H1 (cell line): Measurements from ENCODE around the gene ARPC2. TPM values are rescaled to one million over a fixed set of nuclear protein-coding genes. Genes with fewer than 3 reads are reported as not detected.

Experiments used
- CTCF ChIA-PET: fragments of 300-600 bp; sonication (Branson Sonifier 250); formaldehyde crosslinking; loops from one replicate; lab custom pipeline; 2021; ENCODE audit not compliant: partially characterized antibody; lab: Charles Lee
- POLR2A ChIA-PET: fragments of 300-600 bp; sonication (Branson Sonifier 250); formaldehyde crosslinking; loops from one replicate; lab custom pipeline; 2021; ENCODE audit warnings: inconsistent platforms; ENCODE audit not compliant: partially characterized antibody; lab: Charles Lee
- DNase-seq, 2 experiments: peaks; one replicate each; pipeline versions ENCODE4 v3.0.0 to v3.0.0-alpha.2; 2010 to 2022; ENCODE audit warnings: low spot score in 2 of 2, low read depth in 1 of 2, mixed read lengths in 1 of 2
- FAIRE-seq: peaks from 2 replicates; lab custom pipeline; 2011; peaks lifted over from hg19 to GRCh38; lab: Jason Lieb, UNC
- H2AFZ ChIP-seq: 2 replicates; pipeline ENCODE4 v1.8.1; 2012; ENCODE audit warnings: low read length, inconsistent platforms
- H2AK5ac ChIP-seq: 2 replicates; pipeline ENCODE4 v1.6.1; 2013; ENCODE audit warnings: low read depth, low read length
- H2BK120ac ChIP-seq: replicated peaks from 2 replicates; pipeline ENCODE3; 2013; ENCODE audit warnings: low read depth, low read length, inconsistent platforms
- H2BK12ac ChIP-seq: 2 replicates; pipeline ENCODE4 v1.6.1; 2013; ENCODE audit warnings: low read depth, low read length
- H2BK15ac ChIP-seq: 2 replicates; pipeline ENCODE4 v1.6.1; 2013; ENCODE audit warnings: low read length
- H2BK20ac ChIP-seq: 2 replicates; pipeline ENCODE4 v1.6.1; 2013; ENCODE audit warnings: low read length
- H2BK5ac ChIP-seq: 2 replicates; pipeline ENCODE4 v1.6.1; 2013; ENCODE audit warnings: low read depth, low read length
- H3K14ac ChIP-seq: 2 replicates; pipeline ENCODE4 v1.6.1; 2013; ENCODE audit warnings: inconsistent platforms; ENCODE audit not compliant: insufficient read length
- H3K18ac ChIP-seq: 2 replicates; pipeline ENCODE4 v1.6.1; 2013; ENCODE audit warnings: low read length; ENCODE audit errors: extremely low read depth
- H3K23ac ChIP-seq: 2 replicates; pipeline ENCODE4 v1.6.1; 2013; ENCODE audit warnings: inconsistent platforms; ENCODE audit not compliant: insufficient read length
- H3K23me2 ChIP-seq: 2 replicates; pipeline ENCODE4 v1.6.1; 2013; ENCODE audit warnings: low read depth, low read length
- H3K27ac ChIP-seq: 2 replicates; pipeline ENCODE4 v1.6.1; 2011; ENCODE audit warnings: low read depth, low read length, inconsistent platforms
- H3K27me3 ChIP-seq, 4 experiments: replicated peaks in 1 of 4; 1 replicate in 1 of 4; 2 replicates in 3 of 4; pipeline versions ENCODE4 v1.6.1 to v1.8.1; 2011 to 2013; ENCODE audit warnings: low read length in 3 of 4, mild to moderate bottlenecking in 3 of 4, inconsistent platforms in 2 of 4, mixed read lengths in 2 of 4, moderate library complexity in 1 of 4; ENCODE audit not compliant: control insufficient read depth in 3 of 4, insufficient read depth in 3 of 4; ENCODE audit errors: extremely low read depth in 1 of 4
- H3K36me3 ChIP-seq, 4 experiments: 2 replicates each; pipeline versions ENCODE4 v1.6.1 to v1.8.1; 2011 to 2013; ENCODE audit warnings: mild to moderate bottlenecking in 4 of 4, low read length in 3 of 4, moderate library complexity in 2 of 4, control low read depth in 1 of 4, inconsistent platforms in 1 of 4; ENCODE audit not compliant: insufficient read depth in 4 of 4, control insufficient read depth in 2 of 4
- H3K4ac ChIP-seq: replicated peaks from 2 replicates; pipeline ENCODE3; 2013; ENCODE audit warnings: low read length, low read depth, mixed read lengths, inconsistent platforms; ENCODE audit not compliant: insufficient read length
- H3K4me1 ChIP-seq, 4 experiments: replicated peaks in 1 of 4; 1 replicate in 1 of 4; 2 replicates in 3 of 4; pipeline versions ENCODE4 v1.6.1 to v1.8.1; 2011 to 2013; ENCODE audit warnings: low read length in 3 of 4, inconsistent platforms in 2 of 4, mixed read lengths in 1 of 4; ENCODE audit not compliant: insufficient read depth in 4 of 4, control insufficient read depth in 3 of 4
- H3K4me2 ChIP-seq, 2 experiments: 2 replicates each; pipeline versions ENCODE4 v1.6.1 to v1.8.1; 2011 to 2013; ENCODE audit warnings: low read depth in 2 of 2, low read length in 2 of 2, control low read depth in 1 of 2, inconsistent platforms in 1 of 2, mild to moderate bottlenecking in 1 of 2; ENCODE audit not compliant: insufficient read depth in 1 of 2
- H3K4me3 ChIP-seq, 4 experiments: fragments of 200-600, 300-600 bp in 1 of 4; sonication (generic), shearing (Covaris generic), sonication (Bioruptor Twin) in 1 of 4; 2 replicates each; pipeline versions ENCODE4 v1.5.1 to v1.8.1; 2011 to 2016; ENCODE audit warnings: low read length in 4 of 4, low read depth in 3 of 4, control low read depth in 2 of 4, inconsistent platforms in 2 of 4, mild to moderate bottlenecking in 2 of 4, mixed read lengths in 1 of 4, moderate library complexity in 1 of 4; ENCODE audit not compliant: insufficient read depth in 2 of 4; ENCODE audit errors: extremely low read depth in 1 of 4
- H3K56ac ChIP-seq: replicated peaks from 2 replicates; pipeline ENCODE3; 2013; ENCODE audit warnings: low read depth, mild to moderate bottlenecking, mixed read lengths, low read length, inconsistent platforms; ENCODE audit not compliant: insufficient read length
- H3K79me1 ChIP-seq: 2 replicates; pipeline ENCODE4 v1.6.1; 2013; ENCODE audit warnings: low read depth, low read length, control low read depth
- H3K79me2 ChIP-seq, 2 experiments: 2 replicates each; pipeline versions ENCODE4 v1.6.1 to v1.8.1; 2012 to 2013; ENCODE audit warnings: low read length in 2 of 2, mild to moderate bottlenecking in 2 of 2, inconsistent platforms in 1 of 2; ENCODE audit not compliant: insufficient read depth in 2 of 2, control insufficient read depth in 1 of 2
- H3K9ac ChIP-seq, 4 experiments: replicated peaks in 1 of 4; 1 replicate in 1 of 4; 2 replicates in 3 of 4; pipeline versions ENCODE4 v1.6.1 to v1.8.1; 2011 to 2013; ENCODE audit warnings: low read depth in 3 of 4, low read length in 3 of 4, control low read depth in 2 of 4, mild to moderate bottlenecking in 2 of 4, moderate library complexity in 2 of 4, inconsistent platforms in 1 of 4; ENCODE audit errors: extremely low read depth in 1 of 4
- H3K9me3 ChIP-seq, 2 experiments: 2 replicates each; pipeline versions ENCODE4 v1.6.1 to v1.8.1; 2012 to 2013; ENCODE audit warnings: mild to moderate bottlenecking in 2 of 2, moderate library complexity in 2 of 2, control low read depth in 1 of 2, inconsistent platforms in 1 of 2, low read depth in 1 of 2, low read length in 1 of 2, mixed read lengths in 1 of 2; ENCODE audit not compliant: insufficient read depth in 2 of 2
- H4K20me1 ChIP-seq, 2 experiments: replicated peaks in 1 of 2; 2 replicates each; pipeline versions ENCODE3 to v1.8.1; 2011 to 2013; ENCODE audit warnings: inconsistent platforms in 2 of 2, low read length in 2 of 2, mild to moderate bottlenecking in 1 of 2; ENCODE audit not compliant: insufficient read depth in 2 of 2, control insufficient read depth in 1 of 2
- H4K5ac ChIP-seq: 2 replicates; pipeline ENCODE4 v1.6.1; 2013; ENCODE audit warnings: low read length, low read depth, mixed read lengths, inconsistent platforms; ENCODE audit not compliant: insufficient read length
- H4K8ac ChIP-seq: 2 replicates; pipeline ENCODE4 v1.8.0; 2013; ENCODE audit warnings: mild to moderate bottlenecking, moderate library complexity, low read length, inconsistent platforms; ENCODE audit not compliant: insufficient read depth; ENCODE audit errors: extremely low read depth
- H4K91ac ChIP-seq: replicated peaks from 2 replicates; pipeline ENCODE3; 2013; ENCODE audit warnings: low read length, mixed read lengths, inconsistent platforms; ENCODE audit not compliant: insufficient read length
- HDAC6 ChIP-seq: IDR thresholded peaks from one replicate; pipeline ENCODE4 v1.7.1; 2012; ENCODE audit warnings: low read depth, mild to moderate bottlenecking, inconsistent platforms, low read length, moderate library complexity
- POU5F1 ChIP-seq: IDR thresholded peaks from 2 replicates; pipeline ENCODE4 v1.6.1; 2011; ENCODE audit warnings: low read depth, mild to moderate bottlenecking, low read length, moderate library complexity
- WGBS, 2 experiments: shearing (Covaris generic) in 1 of 2; methylation state at CpG; one replicate each; pipeline versions ENCODE4 v1.1.6 to v1.1.7; 2013 to 2015; ENCODE audit warnings: low lambda C conversion rate in 2 of 2, mixed read lengths in 2 of 2, inconsistent platforms in 1 of 2, low coverage in 1 of 2, missing lambda C conversion rate in 1 of 2; ENCODE audit not compliant: insufficient replicate concordance in 2 of 2, insufficient coverage in 1 of 2, insufficient read length in 1 of 2; ENCODE audit errors: extremely low coverage in 1 of 2, missing lambda C conversion rate in 1 of 2; 5-methylcytosine and 5-hydroxymethylcytosine counted together
- polyA plus RNA-seq, 7 experiments: library from polyadenylated mRNA; depleted of rRNA in 3 of 7; stranded (reverse) in 5 of 7; unstranded in 2 of 7; fragments of >200 nt in 5 of 7; fragments of 200-250 nt in 2 of 7; gene quantifications; 1 replicate in 5 of 7; 2 replicates in 1 of 7; 4 replicates in 1 of 7; pipeline versions ENCODE4 v1.2.1 to v1.2.3, GENCODE V29; 2011 to 2013; ENCODE audit warnings: missing spikeins in 2 of 7, mixed read lengths in 2 of 7
- total RNA-seq: library from RNA; stranded (reverse); fragmentation: NEBNext Ultra II Directional; extraction: Animal tissue kit (Norgen Biotek cat#: 25700); gene quantifications from 2 replicates; pipeline ENCODE4 v1.2.1, GENCODE V29; 2021

The ARPC2 gene
- total and polyA plus RNA-seq, 2 of the 8 experiments (the other 6 are each of a cell fraction or from before 2014, with no cell fraction given): 174 to 195 TPM

DNA sequence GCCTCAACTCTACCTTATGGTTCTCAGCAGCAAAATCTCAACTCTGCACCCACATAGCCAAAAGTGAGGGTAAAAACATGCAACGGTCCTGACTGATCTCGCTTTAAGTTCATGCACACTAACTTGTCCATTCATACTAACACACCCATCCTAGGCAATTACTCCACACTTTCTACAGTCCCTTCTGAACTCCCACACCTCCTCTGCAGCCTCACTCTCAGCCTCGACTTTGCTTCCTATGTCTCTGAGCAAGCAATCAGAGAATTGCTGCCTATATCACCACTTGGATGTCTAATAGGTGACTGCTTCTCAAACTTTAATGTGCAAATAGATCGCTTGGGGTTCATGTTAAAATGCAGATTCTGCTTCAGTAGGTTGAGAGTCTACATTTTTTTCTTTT is 83.2 kb downstream of the ARPC2 start:
- Histone ChIP-seq H3K18ac (no peak overlapping the region), H3K79me1 (no peaks in the 10 kb centered on the region), H2AFZ (no peak overlapping the region), H3K56ac (no peak overlapping the region), H3K4me3 (no peak overlapping the region), H2BK120ac (peak overlapping the region; percentile 13), H3K4me2 (no peak overlapping the region), H4K20me1 (no peaks in the 10 kb centered on the region), H3K79me2 (no peaks in the 10 kb centered on the region), H3K23me2 (no peaks in the 10 kb centered on the region), H3K9me3 (no peaks in the 10 kb centered on the region), H3K4me1 (peaks cover 0 to 4% (median 0%) of the 10 kb centered on the region in 4 experiments; a peak in 1 of 7 replicates), H2BK12ac (no peak overlapping the region), H3K9ac (no peak overlapping the region), H3K27me3 (no peaks in the 10 kb centered on the region), H4K8ac (no peak overlapping the region), H2AK5ac (no peak overlapping the region), H3K14ac (no peak overlapping the region), H3K27ac (no peak overlapping the region), H2BK15ac (no peak overlapping the region), H3K36me3 (no peaks in the 10 kb centered on the region), H3K23ac (no peak overlapping the region), H2BK5ac (no peak overlapping the region), H4K91ac (no peak overlapping the region), H4K5ac (no peak overlapping the region), H3K4ac (no peak overlapping the region), H2BK20ac (0 out of 2 replicates have a peak overlapping the region, but pooled peaks have one; percentile 61)
- no peak for DNase-seq
- CTCF ChIA-PET: interaction anchor here (1.0 to 12.1 kb wide), 5 partner anchors 10 to 100 kb away, joined by 3 to 192 read pairs (median 5); partner anchors contain the start of genes CATIP and CTDSP1
- POLR2A ChIA-PET: no interaction called here
- FAIRE-seq: no peak
- WGBS, 2 experiments: 92% methylated on average over 4 of the region's 4 CpGs; no CpG with 5 or more reads in 1 of the 2 experiments
- TF ChIP-seq HDAC6 (no peak), POU5F1 (no peak)
